Mucosa of rectum (tissue), 2 donors: Measurements from ENCODE around the gene DEDD2.

Experiments used
- H3K27ac ChIP-seq, 2 donors: one replicate each; pipeline ENCODE4 v1.7.0; 2013; ENCODE audit warnings: inconsistent platforms in 2 of 2, low read depth in 2 of 2, low read length in 2 of 2
- H3K27me3 ChIP-seq, 2 donors: one replicate each; pipeline ENCODE4 v1.7.0; 2013; ENCODE audit warnings: low read length in 2 of 2; ENCODE audit not compliant: control insufficient read depth in 2 of 2, insufficient read depth in 2 of 2
- H3K36me3 ChIP-seq, 2 donors: one replicate each; pipeline ENCODE4 v1.7.0; 2013; ENCODE audit warnings: low read length in 2 of 2; ENCODE audit not compliant: control insufficient read depth in 2 of 2, insufficient read depth in 2 of 2
- H3K4me1 ChIP-seq, 2 donors: one replicate each; pipeline ENCODE4 v1.7.0; 2013; ENCODE audit warnings: low read length in 2 of 2, mild to moderate bottlenecking in 1 of 2; ENCODE audit not compliant: control insufficient read depth in 2 of 2, insufficient read depth in 2 of 2
- H3K4me3 ChIP-seq, 2 donors: one replicate each; pipeline ENCODE4 v1.7.0; 2013; ENCODE audit warnings: low read length in 2 of 2
- H3K9ac ChIP-seq, 2 donors: one replicate each; pipeline ENCODE4 v1.7.0; 2013; ENCODE audit warnings: low read length in 2 of 2, low read depth in 1 of 2, mild to moderate bottlenecking in 1 of 2
- H3K9me3 ChIP-seq, 2 donors: one replicate each; pipeline ENCODE4 v1.7.0; 2013; ENCODE audit warnings: low read length in 2 of 2; ENCODE audit not compliant: control insufficient read depth in 2 of 2
- donor health status: healthy.
- donor health status: Normal muscosa, but diverticular disease.

The DEDD2 gene

GRCh38 chr19:42239544-42240220 is 22.2 kb upstream of the DEDD2 start:
- Histone ChIP-seq H3K4me3 (no peak overlapping the region), H3K9ac (no peak overlapping the region), H3K27ac (no peak overlapping the region), H3K36me3 (peaks cover 26 to 30% of the 10 kb centered on the region in 2 donors), H3K9me3 (no peaks in the 10 kb centered on the region), H3K4me1 (peaks cover 14 to 16% of the 10 kb centered on the region in 2 donors), H3K27me3 (no peaks in the 10 kb centered on the region)

GRCh38 chr19:42235181-42235580 is 17.7 kb upstream of the DEDD2 start:
- Histone ChIP-seq H3K36me3 (peaks cover 54 to 67% of the 10 kb centered on the region in 2 donors), H3K27me3 (no peaks in the 10 kb centered on the region), H3K27ac (no peak overlapping the region), H3K4me3 (no peak overlapping the region), H3K9me3 (no peaks in the 10 kb centered on the region), H3K4me1 (peaks cover 7% of the 10 kb centered on the region in 2 donors), H3K9ac (no peak overlapping the region)

- H3K4me1 ChIP-seq, result peaks cover 4 to 7% of the 10 kb centered on the region in 2 donors
- H3K27ac ChIP-seq, result peak overlapping the region in 1 of 2 donors; percentile 38
- H3K9me3 ChIP-seq, result no peaks in the 10 kb centered on the region
- peaks cover 55 to 74% of the 10 kb centered on the region in 2 donors for H3K36me3 ChIP-seq
- H3K9ac ChIP-seq, result no peak overlapping the region
- no peak overlapping the region for H3K4me3 ChIP-seq
- H3K27me3 ChIP-seq, result no peaks in the 10 kb centered on the region
Observed at GRCh38 chr19:42234364-42234763, 16.9 kb upstream of the DEDD2 start.

DNA sequence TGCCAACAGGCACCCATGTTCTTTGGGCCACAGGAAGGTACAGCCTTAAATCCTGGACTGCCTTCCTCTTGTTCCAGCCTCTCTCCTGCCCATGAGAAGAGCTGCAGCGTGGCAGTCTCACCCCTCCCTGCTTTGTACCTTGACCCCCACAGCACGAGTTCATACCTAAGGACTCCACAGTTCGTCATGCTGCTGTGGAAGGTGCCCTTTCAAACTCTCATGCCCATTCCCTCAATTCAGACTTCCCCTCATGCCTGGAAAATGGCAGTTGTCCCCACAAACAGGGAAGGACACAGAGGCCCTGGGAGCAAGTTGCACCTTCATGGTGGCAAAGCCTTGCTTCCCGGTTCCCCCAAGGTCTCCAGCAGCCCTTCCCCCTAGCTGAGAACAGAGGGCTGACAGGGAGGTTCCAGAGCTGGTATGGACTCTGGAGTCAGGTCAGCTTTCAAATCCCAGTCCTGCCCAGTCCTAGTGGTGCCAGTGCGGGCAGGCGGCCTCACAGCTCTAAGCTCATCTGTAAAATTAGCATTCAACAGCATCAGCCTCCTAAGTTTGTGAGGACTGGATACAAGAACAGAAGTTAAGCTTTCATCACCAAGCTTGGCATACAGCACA is 16.3 kb upstream of the DEDD2 start:
- Histone ChIP-seq H3K36me3 (peaks cover 52 to 72% of the 10 kb centered on the region in 2 donors), H3K9ac (no peak overlapping the region), H3K4me1 (peaks cover 4 to 7% of the 10 kb centered on the region in 2 donors)

DNA sequence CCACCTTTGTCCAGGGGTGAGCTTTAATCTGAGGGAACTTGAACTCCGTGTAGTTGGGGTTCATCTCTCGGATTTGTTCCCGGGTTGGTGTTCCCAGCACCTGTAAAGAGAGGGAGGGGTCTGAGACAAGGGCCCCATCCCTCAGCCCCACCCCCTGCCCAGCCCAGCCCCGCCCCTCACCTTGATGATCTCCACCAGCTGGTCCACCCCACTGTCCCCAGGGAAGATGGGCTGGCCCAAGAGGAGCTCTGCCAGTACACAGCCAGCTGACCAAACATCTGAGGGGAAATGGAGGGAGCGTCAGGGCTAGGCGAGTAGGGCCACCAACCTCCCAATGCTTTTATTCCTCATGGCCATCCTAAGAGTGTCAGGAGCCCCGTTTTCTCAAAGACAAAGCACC is 15.6 kb upstream of the DEDD2 start:
- Histone ChIP-seq H3K27me3 (no peaks in the 10 kb centered on the region), H3K4me1 (peaks cover 4 to 7% of the 10 kb centered on the region in 2 donors), H3K36me3 (peaks cover 52 to 71% of the 10 kb centered on the region in 2 donors), H3K9ac (no peak overlapping the region), H3K27ac (peak overlapping the region in 1 of 2 donors; percentile 7), H3K9me3 (no peaks in the 10 kb centered on the region), H3K4me3 (no peak overlapping the region)

More for the DNA sequence above, 16.3 kb upstream of the DEDD2 start:
- no peak overlapping the region for H3K4me3 ChIP-seq
- H3K27me3 ChIP-seq, result no peaks in the 10 kb centered on the region
- H3K27ac ChIP-seq, result peak overlapping the region; percentile 7 to 38
- H3K9me3 ChIP-seq, result no peaks in the 10 kb centered on the region

GRCh38 chr19:42232435-42232834 is 15.0 kb upstream of the DEDD2 start:
- Histone ChIP-seq H3K9me3 (no peaks in the 10 kb centered on the region), H3K4me1 (peaks cover 4 to 7% of the 10 kb centered on the region in 2 donors), H3K27me3 (no peaks in the 10 kb centered on the region), H3K4me3 (no peak overlapping the region), H3K9ac (no peak overlapping the region), H3K27ac (no peak overlapping the region), H3K36me3 (peaks cover 52 to 71% of the 10 kb centered on the region in 2 donors)

- Histone ChIP-seq H3K27me3 (no peaks in the 10 kb centered on the region), H3K4me3 (no peak overlapping the region), H3K27ac (no peak overlapping the region), H3K36me3 (peaks cover 57 to 74% of the 10 kb centered on the region in 2 donors), H3K9ac (no peak overlapping the region), H3K4me1 (peaks cover 4 to 7% of the 10 kb centered on the region in 2 donors), H3K9me3 (no peaks in the 10 kb centered on the region)
Observed at GRCh38 chr19:42230571-42230970, 13.1 kb upstream of the DEDD2 start.

- Histone ChIP-seq H3K27me3 (no peaks in the 10 kb centered on the region), H3K4me1 (peaks cover 4 to 7% of the 10 kb centered on the region in 2 donors), H3K4me3 (no peak overlapping the region), H3K9ac (no peak overlapping the region), H3K36me3 (peaks cover 56 to 74% of the 10 kb centered on the region in 2 donors), H3K9me3 (no peaks in the 10 kb centered on the region), H3K27ac (no peak overlapping the region)
Observed at GRCh38 chr19:42229855-42230351, 12.4 kb upstream of the DEDD2 start.

GRCh38 chr19:42229301-42229854 is 11.9 kb upstream of the DEDD2 start:
- H3K36me3 ChIP-seq, result peaks cover 60 to 75% of the 10 kb centered on the region in 2 donors
- no peak overlapping the region for H3K27ac ChIP-seq
- H3K9ac ChIP-seq, result no peak overlapping the region

GRCh38 chr19:42228641-42229040 is 11.2 kb upstream of the DEDD2 start:
- H3K9ac ChIP-seq, result no peak overlapping the region
- no peaks in the 10 kb centered on the region for H3K9me3 ChIP-seq
- no peak overlapping the region for H3K4me3 ChIP-seq
- no peaks in the 10 kb centered on the region for H3K27me3 ChIP-seq
- no peak overlapping the region for H3K27ac ChIP-seq
- peaks cover 3 to 4% of the 10 kb centered on the region in 2 donors for H3K4me1 ChIP-seq
- H3K36me3 ChIP-seq, result peaks cover 58 to 72% of the 10 kb centered on the region in 2 donors

More at GRCh38 chr19:42229301-42229854, 11.9 kb upstream of the DEDD2 start:
- no peaks in the 10 kb centered on the region for H3K9me3 ChIP-seq
- no peaks in the 10 kb centered on the region for H3K27me3 ChIP-seq
- no peak overlapping the region for H3K4me3 ChIP-seq
- H3K4me1 ChIP-seq, result peaks cover 4 to 7% of the 10 kb centered on the region in 2 donors
